Skin epidermis (tissue), 12 donors: Measurements from ENCODE around the gene SPINK2.

ENCODE experiments used
- H3K27ac ChIP-seq, 21 experiments: fragments of 200-600 bp; sonication (generic) in 11 of 21; one replicate each; pipeline ENCODE4 v1.5.0; 2020; ENCODE audit warnings: mild to moderate bottlenecking in 3 of 21, inconsistent platforms in 2 of 21, moderate library complexity in 2 of 21
- H3K4me3 ChIP-seq, 7 experiments: fragments of 200-600 bp; sonication (generic) in 2 of 7; one replicate each; pipeline ENCODE4 v1.5.0; 2020; ENCODE audit warnings: inconsistent platforms in 2 of 7, mild to moderate bottlenecking in 2 of 7, moderate library complexity in 1 of 7

SPINK2 gene, protein sequence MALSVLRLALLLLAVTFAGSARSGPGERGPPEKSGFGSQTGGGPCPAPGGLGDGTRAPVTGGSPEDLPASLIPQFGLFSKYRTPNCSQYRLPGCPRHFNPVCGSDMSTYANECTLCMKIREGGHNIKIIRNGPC

DNA sequence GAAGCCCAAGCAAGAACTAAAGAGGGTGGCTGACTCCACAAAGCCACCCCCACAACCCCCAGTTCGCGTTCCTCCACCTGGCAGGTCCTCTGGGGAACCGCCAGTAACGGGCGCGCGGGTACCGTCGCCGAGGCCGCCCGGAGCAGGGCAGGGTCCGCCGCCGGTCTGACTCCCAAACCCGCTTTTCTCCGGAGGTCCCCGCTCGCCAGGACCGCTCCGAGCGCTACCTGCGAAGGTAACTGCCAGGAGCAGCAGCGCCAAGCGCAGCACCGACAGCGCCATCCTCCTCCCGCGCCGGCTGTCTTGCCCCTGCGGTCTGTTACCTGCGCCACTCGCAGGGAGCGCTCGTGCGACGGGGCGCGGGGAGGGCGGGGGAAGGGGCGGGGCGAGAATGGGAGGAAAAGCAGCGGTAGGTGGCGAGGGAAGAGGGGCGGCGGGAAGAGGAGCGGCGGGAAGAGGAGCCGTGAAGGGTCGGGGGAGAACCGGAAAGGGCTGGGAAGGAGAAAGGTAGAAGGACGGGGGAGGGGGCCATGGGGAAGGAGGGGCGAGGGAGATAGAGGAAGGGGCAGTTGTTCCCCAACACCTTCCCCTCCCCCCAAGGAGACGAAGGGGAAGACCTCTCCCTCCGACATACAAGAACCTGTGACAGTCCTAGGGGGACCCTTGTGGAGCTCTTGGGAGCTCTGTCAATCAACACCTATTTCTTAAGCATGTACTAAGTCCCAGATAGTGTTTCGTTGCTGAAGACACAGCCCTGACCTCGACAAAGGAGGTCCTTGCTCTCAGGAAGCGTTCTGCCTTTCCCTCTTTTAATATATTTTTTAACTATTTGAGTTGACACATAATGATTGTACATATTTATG lies at the start of gene SPINK2:
SPINK2 (minus strand) TSS at position 321 of the 863 bp plus-strand sequence; CDS start at position 282, 39 bp downstream.
- peak within 1 kb of the TSS; percentile 12 to 44 (median 23) for H3K4me3 ChIP-seq

DNA sequence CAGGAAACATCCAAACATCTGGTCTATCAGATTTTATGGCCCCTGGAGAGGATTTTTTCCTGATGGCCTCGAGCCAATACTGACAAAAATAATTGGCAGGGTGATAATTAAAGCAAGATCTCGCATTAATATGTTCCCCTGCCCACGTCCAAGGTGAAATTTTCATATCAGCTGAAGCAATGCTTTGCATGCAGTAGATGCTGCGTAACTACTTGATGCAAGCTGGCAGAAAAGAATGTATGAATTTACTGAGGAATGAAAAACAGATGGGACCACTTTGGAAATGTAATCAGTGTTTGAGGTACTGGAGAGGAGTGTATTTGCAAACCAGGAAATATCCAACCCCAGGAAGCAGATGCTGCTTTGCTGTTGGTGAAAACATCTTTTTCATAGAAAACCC lies 49.4 kb upstream of the SPINK2 start:
- no peak overlapping the region for H3K4me3 ChIP-seq
- peak overlapping the region in 2 of 21 experiments; percentile 12 to 20 for H3K27ac ChIP-seq

More for the DNA sequence above, at the start of gene SPINK2:
- H3K27ac ChIP-seq = no peak within 1 kb of the TSS

DNA sequence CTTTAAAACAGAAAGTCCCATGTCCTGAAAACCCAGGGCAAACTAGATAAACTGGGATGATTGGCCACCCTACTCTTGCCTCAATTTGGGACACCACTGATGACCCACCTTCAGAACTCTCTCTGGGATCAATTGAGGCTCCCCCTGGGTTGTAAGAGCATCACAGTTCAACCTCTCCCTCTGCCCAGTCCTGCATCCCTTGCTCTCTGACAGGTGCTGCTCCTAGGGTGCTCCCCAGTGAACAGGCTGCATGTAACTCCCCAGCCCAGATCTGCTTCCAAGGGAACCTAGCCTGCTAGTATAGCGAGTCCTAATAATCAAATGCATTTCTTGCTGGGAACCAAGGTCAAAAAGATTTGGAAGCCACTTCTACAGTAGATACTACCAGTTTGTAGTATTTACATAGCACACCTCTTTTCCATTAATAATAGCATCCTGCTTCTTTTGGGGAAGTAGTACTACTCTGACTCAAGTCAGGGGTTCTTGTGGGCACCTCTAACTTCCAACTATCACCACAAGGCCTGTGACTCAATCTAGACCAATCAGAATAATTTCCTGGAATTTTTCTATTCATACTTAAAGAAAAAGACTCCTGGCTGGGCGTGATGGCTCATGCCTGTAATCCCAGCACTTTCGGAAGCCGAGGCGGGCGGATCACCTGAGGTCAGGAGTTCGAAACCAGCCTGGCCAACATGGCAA lies 42.1 kb upstream of the SPINK2 start:
- no peak overlapping the region for H3K27ac ChIP-seq
- H3K4me3 ChIP-seq = no peak overlapping the region

DNA sequence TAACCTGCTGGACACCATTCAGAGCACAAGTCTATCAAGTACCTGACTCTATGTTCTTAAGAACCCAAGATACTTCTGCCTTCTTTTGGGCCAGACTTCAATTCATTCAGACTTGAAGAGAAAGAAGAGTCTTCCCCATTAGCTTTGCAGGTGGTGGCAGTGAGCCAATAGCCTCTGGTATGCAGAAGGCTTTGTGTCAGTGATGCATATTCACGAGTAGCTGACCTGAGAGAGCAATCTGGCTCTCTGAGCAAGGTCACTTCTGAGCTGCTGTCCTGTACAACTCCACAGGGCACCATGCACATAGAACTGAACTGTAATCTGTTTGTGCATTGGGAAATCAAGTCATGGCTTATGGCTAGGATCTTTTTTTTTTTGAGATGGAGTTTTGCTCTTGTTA lies 39.9 kb upstream of the SPINK2 start:
- no peak overlapping the region for H3K27ac ChIP-seq
- H3K4me3 ChIP-seq = no peak overlapping the region

DNA sequence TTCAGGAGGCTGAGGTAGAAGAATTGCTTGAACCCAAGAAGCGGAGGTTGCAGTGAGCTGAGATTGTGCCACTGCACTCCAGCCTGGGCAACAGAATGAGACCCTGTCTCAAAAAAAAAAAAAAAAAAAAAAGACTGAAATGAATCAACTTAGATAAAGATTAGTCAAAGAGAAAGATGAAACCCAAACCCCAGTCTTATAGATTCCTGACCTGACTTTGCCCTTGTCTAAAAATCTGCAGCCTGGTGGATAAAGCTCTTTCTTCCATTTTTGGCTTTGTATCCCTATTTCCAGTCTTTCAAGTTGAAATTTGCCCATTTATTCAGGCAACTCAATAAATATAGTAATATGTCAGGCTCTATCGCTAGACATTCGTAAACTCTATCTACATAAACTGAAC lies 39.3 kb upstream of the SPINK2 start:
- Histone ChIP-seq H3K27ac (no peak overlapping the region), H3K4me3 (no peak overlapping the region)

DNA sequence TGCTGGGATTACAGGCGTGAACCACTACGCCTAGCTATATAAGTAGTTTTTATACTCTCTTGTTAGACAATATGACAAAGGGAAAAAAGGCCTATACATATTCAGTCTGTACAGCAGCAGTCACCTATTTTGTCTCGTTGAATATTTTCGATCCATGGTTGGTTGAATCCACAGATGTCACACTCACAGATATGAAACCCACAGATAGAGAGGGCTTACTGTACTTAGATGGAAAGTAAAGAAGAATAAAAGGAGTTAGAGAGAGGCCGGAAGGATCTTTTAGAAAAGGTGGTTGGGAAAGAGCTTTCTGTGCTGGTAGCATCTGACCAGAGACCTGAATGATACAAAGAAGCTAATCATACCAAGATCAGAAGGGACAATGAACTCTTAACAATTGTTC lies 38.3 kb upstream of the SPINK2 start:
- Histone ChIP-seq H3K4me3 (no peak overlapping the region), H3K27ac (no peak overlapping the region)

DNA sequence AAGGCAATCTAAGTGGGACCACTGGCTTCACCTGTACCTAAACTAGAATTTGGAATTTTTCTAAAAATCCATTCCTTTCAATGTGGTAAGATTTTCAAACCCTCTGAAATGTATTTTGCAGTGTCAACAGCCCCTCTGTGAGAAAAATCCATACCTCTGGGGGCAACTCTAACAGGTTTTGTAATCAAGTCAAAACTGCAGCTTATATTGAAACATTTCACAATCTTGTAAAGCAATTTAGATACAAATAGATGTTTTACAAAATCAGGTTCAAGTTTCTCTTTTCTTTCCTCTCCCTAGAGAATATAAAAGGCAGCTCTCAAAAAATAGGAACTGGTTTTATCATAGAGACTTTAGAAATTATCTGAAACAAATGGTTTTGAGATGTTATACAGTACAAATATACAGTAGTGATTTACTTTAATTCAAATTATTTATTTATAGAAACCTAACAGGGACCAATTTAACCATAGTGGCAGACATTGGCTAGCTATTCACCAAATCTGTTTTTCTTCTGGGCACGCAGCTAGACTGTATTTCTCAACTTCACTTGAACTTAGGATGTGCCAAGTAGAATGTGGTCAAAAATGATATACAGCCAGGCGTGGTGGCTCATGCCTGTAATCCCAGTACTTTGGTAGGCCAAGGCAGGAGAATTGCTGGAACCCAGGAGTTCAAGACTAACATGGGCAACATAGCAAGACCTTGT lies 36.3 kb upstream of the SPINK2 start:
- Histone ChIP-seq H3K27ac (no peak overlapping the region), H3K4me3 (no peak overlapping the region)

DNA sequence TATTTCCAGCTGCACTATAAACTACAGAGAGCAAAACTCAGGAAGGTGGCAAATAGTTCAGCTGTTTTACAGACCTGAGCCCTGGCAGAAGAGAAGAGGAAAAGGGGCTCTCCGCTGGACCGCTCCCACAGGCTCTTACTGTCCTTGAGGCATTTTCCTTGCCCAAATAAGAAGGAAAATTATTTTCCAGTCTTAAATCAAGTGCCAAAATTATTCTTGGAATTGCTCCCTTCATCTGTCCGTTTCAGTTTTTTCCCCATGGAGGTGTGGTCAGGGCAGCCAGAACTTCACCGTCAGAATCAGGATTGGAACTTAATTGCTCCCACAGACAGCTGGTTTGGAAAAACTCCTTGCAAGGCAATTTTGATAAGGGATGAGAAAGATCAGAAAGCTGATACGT lies 35.2 kb upstream of the SPINK2 start:
- H3K27ac ChIP-seq = no peak overlapping the region
- no peak overlapping the region for H3K4me3 ChIP-seq

DNA sequence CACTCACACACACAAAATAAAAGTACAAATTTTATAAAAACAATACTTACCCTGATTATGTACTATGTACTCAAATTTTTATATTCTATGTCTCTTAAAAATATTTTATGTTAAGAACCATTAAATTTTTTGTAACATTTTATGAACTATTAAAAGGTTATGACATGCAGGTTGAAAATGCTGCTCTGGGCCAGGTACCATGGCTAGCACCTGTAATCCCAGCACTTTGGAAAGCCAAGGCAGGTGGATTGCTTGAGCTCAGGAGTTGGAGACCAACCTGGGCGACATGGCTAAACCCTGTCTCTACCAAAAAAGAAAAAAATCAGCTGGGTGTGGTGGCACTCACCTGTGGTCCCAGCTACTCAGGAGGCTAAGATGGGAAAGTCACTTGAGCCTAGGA lies 29.4 kb upstream of the SPINK2 start:
- Histone ChIP-seq H3K27ac (no peak overlapping the region), H3K4me3 (no peak overlapping the region)

DNA sequence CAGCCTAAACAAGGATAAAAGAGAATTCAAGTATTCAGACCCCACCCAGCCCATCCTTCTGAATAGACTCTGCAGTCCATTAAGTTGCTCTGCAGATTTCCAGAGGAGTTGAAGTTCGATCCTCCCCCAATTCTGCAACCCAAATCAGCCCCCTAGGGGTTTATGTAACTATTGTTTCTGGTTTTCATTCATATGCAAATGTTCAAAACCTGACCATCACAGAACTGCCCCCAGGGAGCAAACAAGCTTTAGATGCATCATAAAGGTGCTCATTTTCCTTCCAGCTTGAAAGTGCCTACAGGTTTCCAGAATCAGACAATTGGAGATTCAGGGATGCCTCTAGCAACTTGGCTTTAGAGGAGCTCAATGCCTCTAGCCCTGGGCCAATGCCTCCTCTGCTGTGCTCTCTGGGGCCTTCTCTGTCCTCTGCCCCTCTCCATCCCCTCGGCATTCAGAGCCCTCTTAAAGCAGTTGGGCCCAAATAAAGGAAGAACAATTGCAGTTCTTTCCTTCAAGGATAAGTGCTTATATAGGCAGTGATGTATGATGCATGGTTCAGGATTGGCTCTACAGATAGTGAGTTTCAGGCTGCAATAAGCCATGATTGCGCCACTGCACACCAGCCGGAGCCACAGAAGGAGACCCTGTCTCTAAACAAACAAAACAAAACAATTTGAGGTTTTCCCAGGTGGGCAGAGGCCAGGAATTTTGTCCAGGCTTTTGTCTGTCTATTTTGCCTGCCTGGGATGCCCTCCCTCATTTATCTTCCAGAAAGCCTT lies 23.5 kb upstream of the SPINK2 start:
- no peak overlapping the region for H3K27ac ChIP-seq
- no peak overlapping the region for H3K4me3 ChIP-seq

DNA sequence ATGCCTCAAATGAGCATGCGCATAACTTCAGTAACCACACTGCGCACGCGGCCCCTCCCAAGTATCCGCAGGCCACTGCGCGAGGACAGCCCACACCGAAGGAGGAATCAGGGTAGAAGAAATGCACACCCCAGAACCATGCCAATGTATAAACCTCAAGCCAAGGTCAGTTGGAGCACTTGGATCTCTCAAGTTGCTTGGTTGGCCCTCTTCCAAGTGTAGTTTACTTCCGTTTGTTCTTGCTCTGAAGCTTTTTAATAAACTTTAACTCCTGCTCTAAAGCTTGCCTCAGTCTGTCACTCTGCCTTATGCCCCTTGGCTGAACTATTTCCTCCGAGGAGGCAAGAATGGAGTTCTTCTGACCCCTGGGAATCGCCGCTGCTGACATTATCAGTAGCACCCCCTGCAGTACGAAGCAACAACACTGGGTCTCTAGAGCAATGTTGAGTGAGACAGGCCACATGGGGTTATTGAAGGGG lies 22.0 kb upstream of the SPINK2 start:
- H3K27ac ChIP-seq = no peak overlapping the region
- no peak overlapping the region for H3K4me3 ChIP-seq

DNA sequence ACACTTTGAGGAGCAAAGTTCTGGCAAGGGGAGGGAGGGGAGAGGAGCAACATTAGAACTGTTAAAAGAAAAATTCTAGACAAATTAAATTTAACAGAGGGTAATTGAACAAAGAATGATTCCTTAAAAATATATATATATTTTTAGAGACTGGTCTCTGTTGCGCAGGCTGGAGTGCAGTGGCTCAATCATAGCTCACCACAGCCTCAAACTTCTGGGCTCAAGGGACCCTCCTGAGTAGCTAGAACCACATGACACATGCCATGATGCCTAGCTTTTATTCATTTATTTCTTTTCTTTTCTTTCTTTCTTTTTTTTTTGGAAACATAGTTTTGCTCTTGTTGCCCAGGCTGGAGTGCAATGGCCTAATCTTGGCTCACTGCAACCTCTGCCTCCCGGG lies 19.1 kb upstream of the SPINK2 start:
- H3K27ac ChIP-seq = no peak overlapping the region

DNA sequence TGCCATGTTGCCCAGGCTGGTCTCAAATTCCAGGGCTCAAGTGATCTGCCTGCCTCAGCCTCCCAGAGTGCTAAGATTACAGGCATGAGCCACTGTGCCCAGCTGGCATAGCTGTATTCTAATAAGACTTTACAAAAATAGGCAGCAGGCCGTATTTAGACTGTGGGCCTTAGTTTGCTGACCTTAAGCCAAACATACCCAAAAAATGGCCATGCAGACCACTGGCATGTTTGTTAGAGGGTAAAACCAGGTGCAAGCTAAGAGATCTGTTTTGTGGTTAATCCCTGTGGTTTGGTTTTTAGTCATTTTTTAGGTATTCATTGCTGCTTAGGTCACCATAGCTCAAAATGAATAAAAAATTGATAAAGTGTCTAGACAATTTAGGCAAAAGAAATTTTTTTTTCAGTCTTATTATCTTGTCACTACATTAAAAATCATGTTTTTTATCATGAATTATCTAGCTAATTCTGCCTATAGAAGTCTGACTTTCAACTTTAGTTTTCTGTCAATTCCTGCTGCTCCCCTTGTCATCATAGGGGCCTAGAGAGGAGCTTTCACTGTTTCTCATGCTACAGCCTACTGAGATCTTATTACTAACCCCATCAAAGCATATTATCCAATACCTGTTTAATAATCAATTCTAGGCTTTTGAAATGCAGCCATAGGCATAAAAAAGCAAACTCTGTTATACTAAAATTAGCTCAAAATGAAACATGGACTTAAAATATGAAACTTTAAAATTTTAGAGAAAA lies 7.5 kb upstream of the SPINK2 start:
- Histone ChIP-seq H3K4me3 (no peak overlapping the region), H3K27ac (no peak overlapping the region)

More for the DNA sequence above, 19.1 kb upstream of the SPINK2 start:
- H3K4me3 ChIP-seq = no peak overlapping the region

DNA sequence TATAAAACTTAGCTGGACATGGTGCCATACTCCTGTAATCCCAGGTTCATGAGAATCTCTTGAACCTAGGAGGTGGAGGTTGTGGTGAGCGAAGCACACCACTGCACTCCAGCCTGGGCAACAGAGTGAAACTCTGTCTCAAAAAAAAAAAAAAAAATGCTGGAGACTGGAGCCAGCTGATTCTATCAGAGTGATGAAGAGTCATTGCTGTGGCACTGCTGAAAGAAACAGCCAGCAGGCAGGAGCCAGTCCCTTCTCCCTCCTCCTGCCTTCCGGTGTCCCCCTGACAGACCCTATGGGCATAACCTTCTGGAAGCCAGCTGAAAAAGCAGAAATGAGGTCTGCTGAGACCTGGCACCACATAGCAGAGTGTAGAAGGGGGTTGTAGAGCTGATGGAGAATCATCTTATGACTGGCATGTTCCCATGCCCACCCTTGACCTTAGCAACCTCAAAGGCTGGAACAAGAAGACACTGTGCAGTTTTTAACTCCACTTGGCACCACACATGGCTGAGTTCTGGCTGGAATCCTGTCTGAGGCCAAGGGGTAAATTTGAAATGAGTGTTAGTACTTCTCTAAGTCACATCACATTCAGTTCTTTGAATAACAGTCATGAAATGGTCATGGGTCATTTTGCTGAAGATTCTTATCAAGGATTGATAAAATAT lies 2.6 kb upstream of the SPINK2 start:
- Histone ChIP-seq H3K4me3 (no peak overlapping the region), H3K27ac (no peak overlapping the region)

DNA sequence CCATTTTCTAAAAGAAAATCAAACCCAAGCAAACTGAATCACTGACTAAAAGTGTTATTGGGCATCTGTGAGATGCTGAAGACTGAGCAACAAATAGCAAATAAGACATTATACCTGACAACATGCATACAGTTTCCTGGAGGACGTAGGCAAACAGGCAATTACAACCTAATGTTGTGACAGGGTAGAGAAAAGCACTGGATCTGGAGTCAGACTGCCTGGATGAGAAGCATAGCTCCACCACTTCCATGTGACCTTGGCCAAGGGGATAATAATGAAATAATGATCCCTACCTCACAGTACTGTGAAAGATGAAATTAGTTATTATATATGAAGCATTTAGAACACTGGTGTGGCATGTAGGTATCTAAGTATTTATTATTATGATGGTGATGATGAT lies 2.7 kb downstream of the SPINK2 start:
- H3K27ac ChIP-seq = no peak overlapping the region
- no peak overlapping the region for H3K4me3 ChIP-seq

DNA sequence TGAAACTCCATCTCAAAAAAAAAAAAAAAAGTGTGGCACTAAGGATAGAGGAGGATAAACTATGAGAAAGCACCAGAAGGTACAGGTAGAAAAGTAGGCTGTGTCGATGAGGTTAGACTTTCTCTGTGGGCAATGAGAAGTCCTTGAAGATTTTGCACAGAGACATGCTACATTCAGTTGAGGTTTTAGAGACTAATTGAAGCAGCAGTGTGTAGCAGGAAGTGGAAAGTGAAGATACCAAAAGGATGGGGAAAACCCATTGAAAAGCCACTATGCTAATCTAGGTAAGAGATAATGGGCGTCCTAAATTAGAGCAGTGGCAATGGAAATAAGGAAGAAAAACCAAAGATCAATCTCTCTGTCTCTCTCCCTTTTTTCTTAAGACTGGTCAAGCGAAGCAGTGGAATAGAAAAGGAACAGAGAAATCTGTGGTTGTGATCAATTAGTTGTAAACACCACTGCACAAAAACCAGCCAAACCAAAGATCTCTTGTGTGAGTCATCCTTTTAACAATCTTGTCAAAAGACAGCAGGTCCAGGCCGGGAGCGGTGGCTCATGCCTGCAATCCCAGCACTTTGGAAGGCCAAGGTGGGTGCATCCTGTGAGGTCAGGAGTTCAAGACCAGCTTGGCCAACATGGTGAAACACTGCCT lies 3.5 kb downstream of the SPINK2 start:
- Histone ChIP-seq H3K27ac (peak overlapping the region in 1 of 21 experiments; percentile 10), H3K4me3 (no peak overlapping the region)

DNA sequence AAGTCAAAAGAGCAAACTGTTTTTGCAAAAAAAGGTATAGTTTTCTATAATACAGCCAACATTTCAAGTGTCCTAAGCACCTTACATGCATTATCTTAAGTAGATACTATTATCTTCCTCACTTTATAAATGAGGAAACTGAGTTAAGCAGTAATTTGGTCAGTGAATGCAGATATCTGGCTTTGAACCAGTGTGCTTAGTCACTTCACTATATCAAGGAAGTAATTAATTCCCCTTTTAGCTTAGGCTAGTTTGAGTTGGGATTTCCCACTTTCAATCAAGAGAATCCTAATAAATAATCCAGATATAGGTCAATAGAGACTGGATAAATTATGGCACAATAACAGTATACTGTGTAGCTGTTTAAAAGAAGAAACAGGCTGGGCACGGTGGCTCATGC lies 14.8 kb downstream of the SPINK2 start:
- no peak overlapping the region for H3K27ac ChIP-seq
- H3K4me3 ChIP-seq = no peak overlapping the region

DNA sequence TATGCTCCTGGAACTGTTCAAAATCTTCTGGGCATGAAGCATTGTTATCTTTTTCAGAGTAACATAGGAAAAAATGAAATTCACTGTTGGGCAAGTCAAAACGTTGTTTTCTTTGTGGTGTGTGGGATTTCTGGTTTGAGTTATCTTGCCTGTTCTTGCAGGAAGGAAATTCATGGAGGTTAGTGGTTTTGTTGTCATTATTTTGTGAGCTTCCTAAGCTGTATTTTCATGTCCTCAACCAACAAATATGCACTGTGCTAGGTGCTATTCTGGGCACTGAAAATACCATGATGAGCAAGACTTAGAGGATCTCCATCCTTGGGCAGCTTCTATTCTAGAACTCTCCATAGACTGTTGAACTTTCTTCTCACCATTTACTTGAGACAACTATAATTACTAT lies 16.9 kb downstream of the SPINK2 start:
- H3K27ac ChIP-seq = no peak overlapping the region
- H3K4me3 ChIP-seq = no peak overlapping the region
